HFFc6 (cell line): ENCODE results near the gene ROCK2. TPM values are rescaled to one million over a fixed set of nuclear protein-coding genes. Genes with fewer than 3 reads are reported as not detected.

Experiments used
- DNase-seq: peaks from one replicate; pipeline ENCODE4 v3.0.0-alpha.2; 2018
- H3K27ac Mint-ChIP-seq: 2 replicates; pipeline ENCODE4 v1.8.0; 2020; ENCODE audit warnings: mild to moderate bottlenecking, mixed read lengths
- H3K27me3 Mint-ChIP-seq: 2 replicates; pipeline ENCODE4 v1.8.0; 2021; ENCODE audit warnings: mild to moderate bottlenecking, moderate library complexity, mixed read lengths; ENCODE audit not compliant: insufficient read depth
- H3K36me3 Mint-ChIP-seq: 2 replicates; pipeline ENCODE4 v1.8.0; 2021; ENCODE audit warnings: low read depth, mixed read lengths
- H3K4me1 Mint-ChIP-seq: 2 replicates; pipeline ENCODE4 v1.8.0; 2020; ENCODE audit warnings: low read depth, mixed read lengths
- H3K4me3 Mint-ChIP-seq: 2 replicates; pipeline ENCODE4 v1.8.0; 2020; ENCODE audit warnings: mild to moderate bottlenecking, moderate library complexity, mixed read lengths
- H3K9me3 Mint-ChIP-seq: 2 replicates; pipeline ENCODE4 v1.8.0; 2020; ENCODE audit warnings: mild to moderate bottlenecking, mixed read lengths
- total RNA-seq, 6 experiments: library from RNA; stranded (reverse); fragmentation: NEBNext Ultra II Directional; extraction: Animal tissue kit (Norgen Biotek cat#: 25700); gene quantifications; 2 replicates in 1 of 6; 3 replicates in 5 of 6; pipeline ENCODE4 v1.2.3, GENCODE V29; 2021
- TF ChIP-seq, protein P1 (sequence below): fragments of 200-600 bp; sonication (generic); IDR thresholded peaks from 2 replicates; pipeline ENCODE4 v1.5.0; 2021; ENCODE audit warnings: antibody characterized with exemption, mild to moderate bottlenecking

Gene ROCK2
- total RNA-seq, 6 experiments from 2014 or later: 41.6 to 54.3 (median 51.7) TPM

GRCh38 chr2:11312770-11313471 lies 31.5 kb downstream of the ROCK2 start:
- DNase-seq: no peak
- TF ChIP-seq, protein P1, sequence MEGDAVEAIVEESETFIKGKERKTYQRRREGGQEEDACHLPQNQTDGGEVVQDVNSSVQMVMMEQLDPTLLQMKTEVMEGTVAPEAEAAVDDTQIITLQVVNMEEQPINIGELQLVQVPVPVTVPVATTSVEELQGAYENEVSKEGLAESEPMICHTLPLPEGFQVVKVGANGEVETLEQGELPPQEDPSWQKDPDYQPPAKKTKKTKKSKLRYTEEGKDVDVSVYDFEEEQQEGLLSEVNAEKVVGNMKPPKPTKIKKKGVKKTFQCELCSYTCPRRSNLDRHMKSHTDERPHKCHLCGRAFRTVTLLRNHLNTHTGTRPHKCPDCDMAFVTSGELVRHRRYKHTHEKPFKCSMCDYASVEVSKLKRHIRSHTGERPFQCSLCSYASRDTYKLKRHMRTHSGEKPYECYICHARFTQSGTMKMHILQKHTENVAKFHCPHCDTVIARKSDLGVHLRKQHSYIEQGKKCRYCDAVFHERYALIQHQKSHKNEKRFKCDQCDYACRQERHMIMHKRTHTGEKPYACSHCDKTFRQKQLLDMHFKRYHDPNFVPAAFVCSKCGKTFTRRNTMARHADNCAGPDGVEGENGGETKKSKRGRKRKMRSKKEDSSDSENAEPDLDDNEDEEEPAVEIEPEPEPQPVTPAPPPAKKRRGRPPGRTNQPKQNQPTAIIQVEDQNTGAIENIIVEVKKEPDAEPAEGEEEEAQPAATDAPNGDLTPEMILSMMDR: no peak
- no peak overlapping the region for H3K4me3 Mint-ChIP-seq
- no peaks in the 10 kb centered on the region for H3K36me3 Mint-ChIP-seq
- no peak overlapping the region for H3K27ac Mint-ChIP-seq
- no peaks in the 10 kb centered on the region for H3K27me3 Mint-ChIP-seq
- H3K9me3 Mint-ChIP-seq: no peaks in the 10 kb centered on the region
- peaks cover 38% of the 10 kb centered on the region for H3K4me1 Mint-ChIP-seq

DNA sequence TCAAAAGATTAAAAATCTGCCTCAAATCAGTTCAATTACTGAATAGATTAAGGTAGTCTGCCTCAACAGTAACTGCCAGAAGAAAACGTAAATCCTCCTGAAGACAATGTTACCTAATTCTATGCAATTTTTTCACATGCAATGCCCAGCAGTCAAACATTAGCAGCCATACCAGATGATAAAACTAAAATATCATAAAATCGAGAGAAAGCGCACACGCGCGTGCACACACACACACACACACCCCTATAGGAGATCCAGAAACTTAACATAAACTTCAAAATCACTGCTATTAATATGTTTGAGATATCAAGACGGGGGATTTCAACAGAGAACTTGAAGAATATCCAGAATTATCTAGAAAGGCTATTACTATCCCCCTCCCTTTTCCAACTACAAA lies 32.9 kb downstream of the ROCK2 start:
- H3K4me3 Mint-ChIP-seq: no peak overlapping the region

DNA sequence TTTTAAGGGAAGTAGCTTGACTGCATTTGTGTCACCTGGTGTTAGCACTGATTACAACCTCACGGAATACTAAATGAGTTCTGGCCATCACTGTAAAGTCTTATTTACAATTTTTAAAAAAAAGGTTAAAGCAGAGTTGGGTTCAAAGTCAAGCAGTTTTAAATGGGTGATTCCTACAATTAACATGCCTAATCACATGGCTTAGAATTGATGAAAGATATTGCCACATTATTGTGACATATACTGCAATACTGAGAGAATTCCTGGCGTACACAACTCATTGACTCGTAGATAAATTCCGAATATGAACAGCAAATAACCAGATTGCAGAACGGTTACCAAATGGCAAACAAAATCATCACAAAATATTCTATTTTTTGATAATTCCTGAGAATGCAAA lies 34.2 kb downstream of the ROCK2 start:
- Mint-ChIP-seq H3K27ac (no peak overlapping the region), H3K4me1 (peaks cover 63% of the 10 kb centered on the region), H3K36me3 (no peaks in the 10 kb centered on the region), H3K9me3 (no peaks in the 10 kb centered on the region), H3K27me3 (no peaks in the 10 kb centered on the region), H3K4me3 (no peak overlapping the region)
- TF ChIP-seq, protein P1: no peak
- no peak for DNase-seq

More for the DNA sequence above, 32.9 kb downstream of the ROCK2 start:
- Mint-ChIP-seq H3K9me3 (no peaks in the 10 kb centered on the region), H3K4me1 (peaks cover 50% of the 10 kb centered on the region), H3K27ac (no peak overlapping the region), H3K27me3 (no peaks in the 10 kb centered on the region), H3K36me3 (no peaks in the 10 kb centered on the region)
- TF ChIP-seq, protein P1: no peak
- DNase-seq: no peak

DNA sequence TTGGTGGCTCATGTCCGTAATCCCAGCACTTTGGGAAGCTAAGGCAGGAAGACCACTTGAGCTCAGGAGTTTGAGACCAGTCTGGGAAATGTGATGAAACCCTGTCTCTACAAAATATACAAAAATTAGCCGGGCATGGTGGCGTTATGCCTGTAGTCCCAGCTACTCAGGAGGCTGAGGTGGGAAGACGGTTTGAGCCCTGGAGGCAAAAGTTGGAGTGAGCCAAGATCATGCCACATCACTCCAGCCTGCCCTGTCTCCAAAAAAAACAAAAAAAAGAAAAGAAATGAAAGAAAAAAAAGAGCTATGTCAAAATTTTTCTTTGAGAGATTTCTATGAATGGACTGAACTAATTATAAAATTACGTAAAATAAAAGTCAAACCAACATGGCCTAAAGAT lies 34.7 kb downstream of the ROCK2 start:
- Mint-ChIP-seq H3K27ac (no peak overlapping the region), H3K4me3 (no peak overlapping the region), H3K36me3 (no peaks in the 10 kb centered on the region), H3K9me3 (no peaks in the 10 kb centered on the region), H3K27me3 (no peaks in the 10 kb centered on the region), H3K4me1 (peaks cover 62% of the 10 kb centered on the region)
- no peak for DNase-seq
- TF ChIP-seq, protein P1: no peak

DNA sequence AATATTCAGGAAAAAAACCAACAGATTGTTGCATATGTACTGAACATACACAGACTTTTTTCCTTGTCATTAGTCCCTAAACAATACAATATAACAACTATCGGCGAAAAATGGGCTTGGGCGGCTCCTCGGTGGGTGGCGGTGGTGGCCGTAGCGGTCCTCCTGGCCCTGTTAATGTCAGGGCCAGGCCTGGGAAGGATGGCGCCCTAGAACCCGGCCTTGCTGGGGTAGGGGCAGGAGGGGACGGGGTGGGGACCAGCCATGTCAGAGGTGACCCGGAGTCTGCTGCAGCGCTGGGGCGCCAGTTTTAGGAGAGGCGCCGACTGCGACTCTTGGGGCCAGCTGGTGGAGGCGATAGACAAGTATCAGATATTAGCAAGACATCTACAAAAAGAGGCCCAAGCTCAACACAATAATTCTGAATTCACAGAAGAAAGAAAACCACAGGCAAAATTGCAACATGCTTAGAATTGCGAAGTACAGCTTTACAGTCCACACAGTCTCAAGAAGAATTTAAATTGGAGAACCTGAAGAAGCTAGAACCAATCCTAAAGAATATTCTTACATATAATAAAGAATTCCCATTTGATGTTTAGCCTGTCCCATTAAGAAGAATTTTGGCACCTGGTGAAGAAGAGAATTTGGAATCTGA lies 36.5 kb downstream of the ROCK2 start:
- no peaks in the 10 kb centered on the region for H3K27me3 Mint-ChIP-seq
- H3K27ac Mint-ChIP-seq: no peak overlapping the region
- TF ChIP-seq, protein P1: no peak
- H3K9me3 Mint-ChIP-seq: no peaks in the 10 kb centered on the region
- DNase-seq: no peak
- H3K4me1 Mint-ChIP-seq: peaks cover 55% of the 10 kb centered on the region
- H3K36me3 Mint-ChIP-seq: no peaks in the 10 kb centered on the region
- no peak overlapping the region for H3K4me3 Mint-ChIP-seq
